ENCODE data around the gene MGRN1.

- TF ChIP-seq EP300 (IDR thresholded peaks at IDR 0.05; ENCODE audit: low read depth) (no peak), CTCF (IDR thresholded peaks at IDR 0.05) (no peak), POLR2A (IDR thresholded peaks at IDR 0.05) (no peak), POLR2AphosphoS5 (IDR thresholded peaks at IDR 0.05) (no peak)
These were observed 59.6 kb downstream of the MGRN1 start for GRCh38 chr16:4684058-4684715.
